H1 (cell line): Measurements from ENCODE around the gene RSU1.

Experiments used
- ATF3 ChIP-seq: IDR thresholded peaks from 2 replicates; pipeline ENCODE4 v1.6.1; 2011; ENCODE audit warnings: low read depth, mild to moderate bottlenecking, low read length; ENCODE audit not compliant: insufficient read depth
- CTCF ChIP-seq, 3 experiments: IDR thresholded peaks; 1 replicate in 2 of 3; 2 replicates in 1 of 3; pipeline versions ENCODE4 v1.5.1 to v1.6.1; 2011; ENCODE audit warnings: low read length in 3 of 3, mild to moderate bottlenecking in 3 of 3, inconsistent platforms in 2 of 3, low read depth in 1 of 3, moderate library complexity in 1 of 3; ENCODE audit not compliant: insufficient read depth in 1 of 3; ENCODE audit errors: control extremely low read depth in 1 of 3
- KDM1A ChIP-seq: fragments of 200-600, 300-600 bp; sonication (generic); IDR thresholded peaks from 2 replicates; pipeline ENCODE4 v1.7.1; 2016; ENCODE audit warnings: mild to moderate bottlenecking, low read length, borderline replicate concordance
- POLR2A ChIP-seq, 2 experiments: IDR thresholded peaks; 1 replicate in 1 of 2; 2 replicates in 1 of 2; pipeline ENCODE4 v1.6.1; 2011; ENCODE audit warnings: low read depth in 2 of 2, low read length in 2 of 2, mild to moderate bottlenecking in 2 of 2; ENCODE audit errors: control extremely low read depth in 1 of 2
- SP2 ChIP-seq: IDR thresholded peaks from 2 replicates; pipeline ENCODE4 v1.6.1; 2012; ENCODE audit warnings: mild to moderate bottlenecking, low read length, inconsistent platforms
- TCF12 ChIP-seq: IDR thresholded peaks from 2 replicates; pipeline ENCODE4 v1.6.1; 2011; ENCODE audit warnings: low read depth, mild to moderate bottlenecking, low read length
- ZNF274 ChIP-seq: IDR thresholded peaks from 2 replicates; pipeline ENCODE4 v1.7.0; 2012; ENCODE audit warnings: low read length, borderline replicate concordance; ENCODE audit errors: extremely low read depth

- TF ChIP-seq CTCF (IDR thresholded peaks at IDR 0.05; ENCODE audit: control extremely low read depth in 1 of 3, insufficient read depth in 1 of 3, low read depth in 1 of 3, low read length in 3 of 3) (no peak), TCF12 (no peak), ZNF274 (no peak), ATF3 (no peak), SP2 (no peak), POLR2A (IDR thresholded peaks at IDR 0.05; ENCODE audit: control extremely low read depth in 1 of 2, low read depth in 2 of 2, low read length in 2 of 2) (no peak), KDM1A (no peak)
Measured at GRCh38 chr10:16690417-16690816, 126.8 kb downstream of the RSU1 start.
